Smooth muscle cell (in vitro differentiated cells): Measurements from ENCODE around the gene SEMA3E. TPM values are rescaled to one million over a fixed set of nuclear protein-coding genes. Genes with fewer than 3 reads are reported as not detected.

Experiments
- DNase-seq: peaks from one replicate; lab custom pipeline; 2025; ENCODE audit not compliant: unreplicated experiment; lab: John Stamatoyannopoulos, UW
- H2AFZ ChIP-seq: fragments of 200-600 bp; sonication (generic); 2 replicates; pipeline ENCODE4 v1.6.0; 2016; ENCODE audit warnings: antibody characterized with exemption, low read depth, mild to moderate bottlenecking
- H3F3A ChIP-seq: fragments of 200-600 bp; sonication (generic); 2 replicates; pipeline ENCODE4 v1.6.0; 2017; ENCODE audit warnings: antibody characterized with exemption, low read depth
- H3K27ac ChIP-seq: fragments of 200-600 bp; sonication (generic); 2 replicates; pipeline ENCODE4 v1.5.1; 2016; ENCODE audit warnings: low read depth, mild to moderate bottlenecking
- H3K27me3 ChIP-seq: fragments of 200-600 bp; sonication (generic); 2 replicates; pipeline ENCODE4 v1.6.1; 2016; ENCODE audit warnings: low read depth, mild to moderate bottlenecking
- H3K36me3 ChIP-seq: fragments of 200-600 bp; sonication (generic); 2 replicates; pipeline ENCODE4 v1.5.1; 2016; ENCODE audit warnings: low read depth
- H3K4me1 ChIP-seq: fragments of 200-600 bp; sonication (generic); 2 replicates; pipeline ENCODE4 v1.5.1; 2016; ENCODE audit warnings: low read depth
- H3K4me2 ChIP-seq: fragments of 200-600 bp; sonication (generic); 2 replicates; pipeline ENCODE4 v1.6.0; 2016; ENCODE audit warnings: mild to moderate bottlenecking
- H3K4me3 ChIP-seq: fragments of 200-600 bp; sonication (generic); 2 replicates; pipeline ENCODE4 v1.5.1; 2016; ENCODE audit warnings: mild to moderate bottlenecking
- H3K79me2 ChIP-seq: fragments of 200-600 bp; sonication (generic); 2 replicates; pipeline ENCODE4 v1.6.0; 2016; ENCODE audit warnings: low read depth, mild to moderate bottlenecking
- H3K9ac ChIP-seq: fragments of 200-600 bp; sonication (generic); 2 replicates; pipeline ENCODE4 v1.6.0; 2016; ENCODE audit warnings: low read depth
- H3K9me3 ChIP-seq: fragments of 200-600 bp; sonication (generic); replicated peaks from 2 replicates; pipeline ENCODE4 v1.5.1; 2016; ENCODE audit warnings: low read depth
- H4K20me1 ChIP-seq: fragments of 200-600 bp; sonication (generic); 2 replicates; pipeline ENCODE4 v1.6.0; 2016; ENCODE audit warnings: low read depth
- WGBS: methylation state at CpG from one replicate; pipeline ENCODE4 v1.1.7; 2016; ENCODE audit warnings: low lambda C conversion rate; 5-methylcytosine and 5-hydroxymethylcytosine counted together
- polyA plus RNA-seq: library from polyadenylated mRNA; unstranded; fragments of >200 nt; fragmentation: Nextera tagmentation; extraction: Ambion mirVana; gene quantifications from 2 replicates; pipeline ENCODE4 v1.2.1, GENCODE V29; 2016
- total RNA-seq: library from RNA; depleted of rRNA; stranded (reverse); fragments of >200 nt; gene quantifications from 2 replicates; pipeline ENCODE4 v1.2.3, GENCODE V29; 2014
- TF ChIP-seq, protein P1 (sequence below): fragments of 200-600 bp; sonication (generic); IDR thresholded peaks from 2 replicates; pipeline ENCODE4 v1.5.1; 2017; ENCODE audit warnings: borderline replicate concordance, mild to moderate bottlenecking, antibody characterized with exemption; ENCODE audit not compliant: insufficient read depth, poor library complexity, severe bottlenecking

The SEMA3E gene
- total and polyA plus RNA-seq, 2 experiments from 2014 or later: 0.45 to 0.66 TPM

DNA sequence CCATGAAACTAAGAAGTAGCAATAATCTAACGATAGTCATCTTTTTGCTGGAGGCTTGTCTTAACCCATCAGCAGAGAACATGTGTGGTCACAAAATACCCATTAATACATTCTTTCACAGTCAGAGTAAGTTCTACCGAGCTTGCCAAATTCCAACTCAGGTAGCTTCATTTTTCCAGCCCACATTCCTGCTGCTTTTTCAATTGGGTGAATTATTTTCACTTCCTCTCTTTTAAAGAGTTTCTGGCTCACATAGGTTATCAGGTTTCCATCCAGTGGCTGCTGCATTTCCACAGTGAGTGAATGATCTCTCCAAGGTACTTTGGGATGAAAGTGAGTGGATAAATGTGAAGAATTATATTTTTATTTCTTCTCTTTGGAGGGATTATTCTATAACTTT is 233.1 kb downstream of the SEMA3E start:
- 22% methylated on average over 2 of the region's 2 CpGs for WGBS
- no peak overlapping the region for H3K27ac ChIP-seq
- H3K9me3 ChIP-seq: no peaks in the 10 kb centered on the region
- no peak overlapping the region for H3K9ac ChIP-seq
- no peak overlapping the region for H3K4me2 ChIP-seq
- H3K4me3 ChIP-seq: no peak overlapping the region
- no peak for DNase-seq
- TF ChIP-seq, protein P1, sequence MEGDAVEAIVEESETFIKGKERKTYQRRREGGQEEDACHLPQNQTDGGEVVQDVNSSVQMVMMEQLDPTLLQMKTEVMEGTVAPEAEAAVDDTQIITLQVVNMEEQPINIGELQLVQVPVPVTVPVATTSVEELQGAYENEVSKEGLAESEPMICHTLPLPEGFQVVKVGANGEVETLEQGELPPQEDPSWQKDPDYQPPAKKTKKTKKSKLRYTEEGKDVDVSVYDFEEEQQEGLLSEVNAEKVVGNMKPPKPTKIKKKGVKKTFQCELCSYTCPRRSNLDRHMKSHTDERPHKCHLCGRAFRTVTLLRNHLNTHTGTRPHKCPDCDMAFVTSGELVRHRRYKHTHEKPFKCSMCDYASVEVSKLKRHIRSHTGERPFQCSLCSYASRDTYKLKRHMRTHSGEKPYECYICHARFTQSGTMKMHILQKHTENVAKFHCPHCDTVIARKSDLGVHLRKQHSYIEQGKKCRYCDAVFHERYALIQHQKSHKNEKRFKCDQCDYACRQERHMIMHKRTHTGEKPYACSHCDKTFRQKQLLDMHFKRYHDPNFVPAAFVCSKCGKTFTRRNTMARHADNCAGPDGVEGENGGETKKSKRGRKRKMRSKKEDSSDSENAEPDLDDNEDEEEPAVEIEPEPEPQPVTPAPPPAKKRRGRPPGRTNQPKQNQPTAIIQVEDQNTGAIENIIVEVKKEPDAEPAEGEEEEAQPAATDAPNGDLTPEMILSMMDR: no peak
- no peaks in the 10 kb centered on the region for H3K27me3 ChIP-seq
- no peaks in the 10 kb centered on the region for H3K36me3 ChIP-seq
- H3K79me2 ChIP-seq: no peaks in the 10 kb centered on the region
- H3F3A ChIP-seq: no peaks in the 10 kb centered on the region
- H2AFZ ChIP-seq: no peak overlapping the region
- peaks cover 4% of the 10 kb centered on the region for H3K4me1 ChIP-seq
- no peaks in the 10 kb centered on the region for H4K20me1 ChIP-seq

DNA sequence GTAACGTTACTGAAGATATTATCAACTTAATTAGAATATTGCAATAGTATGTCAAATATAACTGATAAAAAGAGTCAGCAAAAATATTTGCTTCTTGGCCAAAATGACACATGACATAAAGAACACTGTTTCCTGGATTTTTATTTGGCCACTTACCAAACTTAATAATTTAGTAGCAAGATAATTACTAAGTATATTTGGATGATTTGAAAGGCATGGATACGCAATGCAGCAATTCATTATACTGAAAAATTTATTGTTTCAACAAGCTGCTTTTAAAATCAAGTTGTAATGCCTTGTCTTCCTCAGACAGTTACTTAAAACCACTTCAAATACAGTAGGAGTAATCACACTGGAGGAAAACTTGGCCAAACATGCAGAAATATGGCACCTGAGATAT is 234.0 kb downstream of the SEMA3E start:
- Histone ChIP-seq H2AFZ (no peak overlapping the region), H3K27ac (no peak overlapping the region), H4K20me1 (no peaks in the 10 kb centered on the region), H3K79me2 (no peaks in the 10 kb centered on the region), H3K4me1 (peaks cover 4% of the 10 kb centered on the region), H3K9ac (no peak overlapping the region), H3K9me3 (no peaks in the 10 kb centered on the region), H3K36me3 (no peaks in the 10 kb centered on the region), H3K4me3 (no peak overlapping the region), H3K27me3 (no peaks in the 10 kb centered on the region), H3K4me2 (no peak overlapping the region), H3F3A (no peaks in the 10 kb centered on the region)
- no peak for DNase-seq
- TF ChIP-seq, protein P1: no peak
- WGBS: 50% methylated on average over 2 of the region's 2 CpGs

DNA sequence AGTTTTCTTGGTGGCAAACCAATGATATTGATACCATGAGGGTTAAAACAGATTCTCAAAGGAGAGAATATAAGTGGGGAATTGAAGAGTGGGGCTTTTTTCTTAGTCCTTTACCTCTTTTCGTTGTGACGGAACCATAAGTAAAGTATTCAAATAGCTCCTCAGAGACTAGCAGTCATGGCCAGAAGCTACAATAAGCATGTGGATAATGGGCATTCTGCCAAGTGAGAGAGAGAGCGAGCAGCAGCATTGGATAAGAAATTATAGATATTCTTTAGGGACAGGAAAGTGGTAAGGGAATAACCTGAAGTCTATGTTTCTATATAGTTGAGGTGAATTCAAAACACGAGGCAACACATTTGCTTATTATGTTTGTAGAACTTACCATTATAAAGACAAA is 235.1 kb downstream of the SEMA3E start:
- Histone ChIP-seq H3F3A (no peaks in the 10 kb centered on the region), H3K36me3 (no peaks in the 10 kb centered on the region), H3K9me3 (no peaks in the 10 kb centered on the region), H2AFZ (no peak overlapping the region), H4K20me1 (no peaks in the 10 kb centered on the region), H3K4me2 (no peak overlapping the region), H3K9ac (no peak overlapping the region), H3K27ac (no peak overlapping the region), H3K4me1 (peaks cover 4% of the 10 kb centered on the region), H3K79me2 (no peaks in the 10 kb centered on the region), H3K27me3 (no peaks in the 10 kb centered on the region), H3K4me3 (no peak overlapping the region)
- no peak for DNase-seq
- WGBS: 48% methylated on average over 4 of the region's 4 CpGs
- TF ChIP-seq, protein P1: no peak

DNA sequence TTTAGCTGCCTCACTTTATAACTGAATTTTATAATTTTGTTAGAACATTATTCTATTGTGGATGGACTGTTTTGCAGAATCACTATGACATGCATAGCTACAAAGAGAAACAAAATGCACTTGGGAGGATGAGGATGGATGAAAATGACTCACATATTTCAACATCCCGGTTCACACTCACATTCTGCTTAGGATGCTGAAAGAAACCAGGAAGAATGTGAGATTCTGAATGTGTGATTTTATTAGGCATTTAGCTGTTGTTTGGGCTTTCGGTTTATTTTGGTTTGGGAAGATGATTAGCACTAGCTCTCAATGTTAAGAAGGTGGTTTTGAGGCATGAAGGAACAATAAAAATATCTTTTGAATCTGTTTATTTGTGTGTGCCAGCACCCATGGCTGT is 235.5 kb downstream of the SEMA3E start:
- Histone ChIP-seq H4K20me1 (no peaks in the 10 kb centered on the region), H3K4me2 (no peak overlapping the region), H2AFZ (no peak overlapping the region), H3K79me2 (no peaks in the 10 kb centered on the region), H3K27me3 (no peaks in the 10 kb centered on the region), H3K27ac (no peak overlapping the region), H3K4me3 (no peak overlapping the region), H3F3A (no peaks in the 10 kb centered on the region), H3K9ac (no peak overlapping the region), H3K36me3 (no peaks in the 10 kb centered on the region), H3K4me1 (peaks cover 4% of the 10 kb centered on the region), H3K9me3 (no peaks in the 10 kb centered on the region)
- WGBS: 32% methylated on average over 2 of the region's 2 CpGs
- no peak for DNase-seq
- TF ChIP-seq, protein P1: no peak
